HG03565 (cell line): ENCODE measurements around the gene ING1.

Experiments
- ATAC-seq: cut with Tn5 transposase; IDR thresholded peaks from one replicate; pipeline ENCODE4 v1.9.1; 2021; ENCODE audit warnings: mild to moderate bottlenecking, moderate library complexity; ENCODE audit not compliant: unreplicated experiment

The ING1 gene

DNA sequence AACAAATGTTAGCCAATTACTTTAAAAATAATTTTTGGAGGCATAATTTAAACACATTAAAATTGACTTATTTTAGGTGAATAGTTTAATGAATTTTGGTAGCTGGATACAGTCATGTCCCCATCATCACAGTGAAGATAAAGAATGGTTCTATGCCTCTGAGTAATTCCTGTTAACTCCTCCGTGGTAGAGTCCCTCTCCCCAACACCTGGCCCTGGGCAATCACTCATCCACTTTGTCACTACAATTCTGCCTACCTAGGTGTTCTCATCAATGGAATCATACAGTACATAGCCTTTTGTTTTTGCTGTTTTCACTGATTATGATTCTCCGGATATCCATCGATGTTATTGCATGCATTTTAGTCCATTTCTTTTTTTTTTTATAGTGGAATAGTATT lies 55.6 kb downstream of the ING1 start:
- no peak for ATAC-seq

DNA sequence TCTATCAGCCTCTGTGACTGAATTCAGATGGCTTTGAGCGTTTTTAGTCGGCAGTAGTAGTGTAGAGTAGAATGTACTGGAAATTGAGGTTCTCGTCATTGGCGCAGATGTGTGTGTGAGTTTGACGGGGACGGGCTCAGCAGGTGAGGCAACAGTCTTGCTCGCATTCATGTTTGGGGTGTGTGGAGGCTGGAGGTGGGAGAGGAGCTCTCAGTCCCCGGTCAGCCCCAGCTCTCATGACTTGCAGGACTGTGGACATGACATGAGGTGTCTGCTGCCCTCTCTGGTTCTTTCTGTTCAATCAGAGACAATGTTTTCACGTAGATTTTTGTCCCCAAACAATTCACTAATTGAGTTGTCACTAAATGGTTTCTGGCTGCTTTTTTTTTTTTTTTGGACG lies 57.2 kb downstream of the ING1 start:
- ATAC-seq = no peak

DNA sequence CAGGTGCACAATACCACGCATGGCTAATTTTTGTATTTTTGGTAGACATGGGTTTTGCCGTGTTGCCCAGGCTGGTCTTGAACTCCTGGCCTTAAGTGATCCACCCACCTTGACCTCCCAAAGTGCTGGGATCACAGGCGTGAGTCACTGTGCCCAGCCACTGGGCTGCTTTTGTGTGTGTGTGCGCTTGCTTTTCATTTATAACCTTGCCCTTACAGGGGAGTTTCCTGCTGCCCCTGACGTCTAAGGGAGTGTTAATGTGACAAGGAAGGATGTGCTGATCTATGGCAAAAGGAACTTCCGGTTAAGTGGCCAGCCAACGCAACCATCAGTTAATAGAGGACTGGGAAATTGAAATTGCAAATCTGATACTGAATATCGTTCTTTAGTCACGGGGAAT lies 57.7 kb downstream of the ING1 start:
- ATAC-seq = no peak

DNA sequence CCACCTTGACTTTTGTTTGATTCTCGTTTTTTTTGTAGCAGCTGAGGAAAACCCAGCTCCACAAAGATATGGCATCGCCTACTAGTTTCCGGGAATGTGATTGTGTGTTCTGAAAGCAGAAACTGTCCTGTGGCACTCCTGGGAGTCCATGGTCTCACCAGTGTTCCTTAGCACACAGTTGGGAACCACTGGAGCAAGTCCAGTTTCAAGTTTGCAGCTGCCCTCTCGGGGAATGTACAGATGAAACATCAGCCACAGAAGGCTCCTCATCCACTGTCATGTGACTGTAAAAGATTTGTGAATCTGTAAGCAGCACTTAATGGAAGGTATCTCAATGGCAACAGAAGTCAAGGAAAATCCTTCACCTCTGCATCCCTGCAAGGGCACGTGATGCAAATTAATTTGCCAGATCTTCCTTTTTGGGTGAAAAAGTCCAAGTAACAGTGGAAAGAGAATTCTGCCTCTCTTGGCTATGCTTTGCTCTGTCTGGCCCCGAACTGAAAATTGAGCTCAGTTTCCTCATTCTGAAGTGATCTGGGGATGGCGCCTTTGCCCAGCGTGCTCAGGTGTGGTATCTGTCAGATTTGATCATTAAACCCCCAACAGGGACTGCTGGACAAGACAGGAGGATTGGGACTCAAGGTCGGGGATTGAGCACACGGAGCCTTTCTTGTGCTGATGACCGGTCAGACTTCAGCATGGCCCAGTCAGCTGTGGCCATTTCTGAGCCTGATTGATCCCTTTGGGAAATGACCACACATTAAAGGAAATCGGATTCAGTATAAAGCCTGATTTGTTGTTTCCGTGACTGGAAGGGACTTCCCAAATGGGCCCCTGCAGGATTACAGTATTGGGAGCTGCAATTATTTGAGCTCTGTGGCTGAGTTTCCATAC lies 58.8 kb downstream of the ING1 start:
- no peak for ATAC-seq
